ENCODE measurements around the gene ME2.
A peak's percentile ranks its signal among the peaks of the same experiment; 100 is the strongest.
"Not testable (repeated sequence)": the region's sequence is repeated elsewhere in the genome, so short reads cannot be mapped to it uniquely, and the experiment has no call there.

ME2 gene

DNA sequence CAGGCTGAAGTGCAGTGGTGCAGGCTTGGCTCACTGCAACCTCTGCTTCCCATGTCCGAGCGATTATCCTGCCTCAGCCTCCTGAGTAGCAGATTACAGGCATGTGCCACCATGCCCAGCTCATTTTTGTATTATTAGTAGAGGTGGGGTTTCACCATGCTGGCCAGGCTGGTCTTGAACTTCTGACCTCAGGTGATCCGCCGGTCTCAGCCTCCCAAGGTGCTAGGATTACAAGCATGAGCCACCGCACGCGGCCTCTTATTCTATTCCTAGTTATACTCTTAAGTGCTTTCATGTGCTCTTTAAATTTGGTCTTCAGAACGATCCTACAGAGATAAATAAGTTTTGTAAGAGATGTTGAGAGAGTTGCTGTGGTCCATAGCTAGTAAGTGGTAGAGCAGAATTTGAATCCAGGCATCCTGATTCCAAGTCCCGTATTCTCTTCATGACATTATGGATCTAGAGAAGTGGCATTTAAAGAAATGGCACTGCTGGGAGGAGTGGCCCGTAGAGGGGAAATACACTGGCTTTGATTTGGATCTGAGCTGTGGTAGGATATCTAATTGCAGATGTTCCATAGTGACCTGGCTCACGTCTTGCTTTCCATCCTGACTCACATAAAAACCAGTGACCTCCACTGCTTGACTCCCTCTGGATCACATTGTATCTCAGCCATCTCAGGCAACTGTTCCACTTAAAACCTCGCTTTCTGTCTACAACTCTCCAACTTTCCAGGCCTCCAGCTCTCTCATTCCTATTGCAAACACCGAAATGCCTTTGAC is 22.8 kb upstream of the ME2 start:
- DNase-seq = no peak
- in situ Hi-C loops (cut with HindIII; ENCODE audit: low pct_ligation_motif_present, low pct_unique_long_range_greater_than_20kb, low sequenced_read_pairs) = no loop called here

DNA sequence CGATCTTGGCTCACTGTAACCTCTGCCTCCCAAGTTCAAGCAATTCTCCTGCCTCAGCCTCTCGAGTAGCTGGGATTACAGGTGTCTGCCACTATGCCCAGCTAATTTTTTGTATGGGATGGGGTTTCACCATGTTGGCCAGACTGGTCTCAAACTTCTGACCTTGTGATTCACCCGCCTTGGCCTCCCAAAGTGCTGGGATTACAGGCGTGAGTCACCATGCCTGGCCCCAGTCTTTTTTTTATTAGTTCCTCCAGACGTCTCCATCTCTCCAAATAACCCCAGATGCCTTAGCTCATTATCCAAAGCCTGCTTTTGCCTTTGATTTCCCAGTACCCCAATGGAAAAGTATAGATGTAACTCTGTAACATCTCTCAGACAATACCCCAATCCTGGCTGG is 21.8 kb upstream of the ME2 start:
- DNase-seq; in situ Hi-C loops (cut with HindIII; ENCODE audit: low pct_ligation_motif_present, low pct_unique_long_range_greater_than_20kb, low sequenced_read_pairs): not testable (repeated sequence)

- DNase-seq = no peak
- in situ Hi-C loops (cut with HindIII; ENCODE audit: low pct_ligation_motif_present, low pct_unique_long_range_greater_than_20kb, low sequenced_read_pairs) = no loop called here
These were observed 21.2 kb upstream of the ME2 start for GRCh38 chr18:50857694-50858093.

DNA sequence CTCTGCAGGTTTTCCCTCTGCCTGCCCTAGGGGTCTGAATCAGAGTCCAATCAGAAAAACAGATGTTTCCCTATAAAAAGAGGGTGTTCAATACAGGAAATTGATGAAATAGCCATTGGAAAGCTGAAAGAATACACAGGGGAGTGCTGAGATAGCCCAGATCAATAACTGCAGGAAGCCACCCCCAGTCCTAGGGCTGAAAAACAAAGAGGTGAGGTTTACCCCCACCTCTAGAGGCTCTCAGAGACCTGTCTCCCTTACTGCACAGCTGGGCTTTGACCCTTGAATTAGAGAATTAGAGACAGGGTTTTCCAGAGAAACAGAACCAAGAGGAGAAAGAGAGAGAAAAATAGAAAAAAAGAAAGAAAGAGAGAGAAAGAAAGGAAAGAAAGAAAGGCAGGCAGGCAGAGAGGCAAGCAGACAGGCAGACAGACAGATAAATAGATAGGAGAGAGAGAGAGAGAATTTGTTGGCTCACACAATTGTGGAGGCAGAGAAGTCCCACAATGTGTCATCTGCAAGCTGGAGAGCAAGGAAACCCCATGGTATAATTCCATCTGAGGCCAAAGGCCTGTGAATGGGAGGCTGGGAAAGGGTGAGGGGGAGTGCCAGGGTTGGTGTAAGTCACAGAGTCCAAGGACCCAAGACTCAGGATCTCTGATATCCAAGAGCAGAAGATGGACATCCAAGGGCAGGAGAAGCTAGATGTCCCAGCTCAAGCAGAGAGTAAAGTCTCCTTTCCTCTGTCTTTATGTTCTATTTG is 18.9 kb upstream of the ME2 start:
- no peak for DNase-seq
- in situ Hi-C loops (cut with HindIII; ENCODE audit: low pct_ligation_motif_present, low pct_unique_long_range_greater_than_20kb, low sequenced_read_pairs) = no loop called here

DNA sequence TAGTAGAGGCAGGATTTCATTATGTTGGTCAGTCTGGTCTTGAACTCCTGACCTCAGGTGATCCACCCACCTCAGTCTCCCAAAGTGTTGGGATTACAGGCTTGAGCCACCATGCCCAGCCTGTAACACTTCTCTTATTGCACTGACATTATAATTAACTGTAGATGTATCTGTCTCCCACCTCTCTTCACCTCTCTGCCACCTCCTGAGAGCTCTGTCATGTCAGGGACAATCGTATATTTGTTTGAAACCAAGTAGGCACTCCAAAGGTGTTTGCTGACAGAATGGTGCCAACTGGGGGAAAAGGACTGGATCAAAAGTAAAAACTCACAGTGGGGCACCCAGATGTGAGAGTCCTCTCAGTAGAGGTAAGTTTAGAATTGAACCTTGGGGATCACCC is 17.3 kb upstream of the ME2 start:
- in situ Hi-C loops (cut with HindIII; ENCODE audit: low pct_ligation_motif_present, low pct_unique_long_range_greater_than_20kb, low sequenced_read_pairs) = no loop called here
- no peak for DNase-seq

DNA sequence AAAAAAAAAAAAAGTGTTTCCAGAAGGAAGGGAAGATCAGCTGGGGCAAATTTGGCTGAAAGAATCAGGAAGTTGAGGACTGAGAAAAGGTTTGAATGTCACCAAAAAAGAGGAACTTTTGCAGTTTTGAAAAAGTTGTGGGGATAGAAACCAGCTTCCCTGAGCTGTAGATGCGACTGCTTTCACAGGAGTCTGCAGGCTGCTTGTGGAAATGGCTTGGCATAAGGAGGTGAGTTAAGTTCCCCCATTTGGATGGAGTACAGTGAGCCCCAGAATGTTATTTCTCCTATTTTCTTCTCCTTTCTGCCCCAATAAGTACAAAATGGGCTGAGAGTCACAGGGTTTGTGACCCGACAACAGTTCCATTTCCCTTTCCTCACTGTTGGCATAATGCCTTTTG is 16.5 kb upstream of the ME2 start:
- no peak for DNase-seq
- in situ Hi-C loops (cut with HindIII; ENCODE audit: low pct_ligation_motif_present, low pct_unique_long_range_greater_than_20kb, low sequenced_read_pairs) = no loop called here

DNA sequence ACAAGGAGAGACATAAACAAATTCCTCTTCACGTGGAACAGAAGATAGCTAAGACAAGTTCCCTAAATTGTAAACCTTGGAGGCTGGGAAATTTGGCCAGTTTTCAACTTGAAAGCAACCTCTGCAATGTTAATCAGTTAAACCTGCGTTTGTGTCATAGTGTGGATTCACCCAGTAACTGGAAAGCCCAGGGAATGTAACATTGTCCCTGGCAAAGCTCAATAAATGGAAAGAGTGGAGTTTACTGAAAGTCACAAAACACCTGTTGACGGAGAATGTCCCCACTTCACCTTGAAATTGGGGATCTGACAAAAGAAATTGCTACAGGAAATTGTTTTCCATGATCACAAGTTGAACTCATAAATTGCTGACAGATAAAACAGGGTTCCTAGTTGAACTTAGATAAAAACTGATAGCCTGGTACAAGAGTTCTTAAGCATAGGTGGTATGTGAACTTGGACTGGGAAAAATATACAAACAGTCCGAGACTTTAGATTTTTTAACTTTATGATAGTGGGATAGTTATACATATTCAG is 15.0 kb upstream of the ME2 start:
- in situ Hi-C loops (cut with HindIII; ENCODE audit: low pct_ligation_motif_present, low pct_unique_long_range_greater_than_20kb, low sequenced_read_pairs) = no loop called here

DNA sequence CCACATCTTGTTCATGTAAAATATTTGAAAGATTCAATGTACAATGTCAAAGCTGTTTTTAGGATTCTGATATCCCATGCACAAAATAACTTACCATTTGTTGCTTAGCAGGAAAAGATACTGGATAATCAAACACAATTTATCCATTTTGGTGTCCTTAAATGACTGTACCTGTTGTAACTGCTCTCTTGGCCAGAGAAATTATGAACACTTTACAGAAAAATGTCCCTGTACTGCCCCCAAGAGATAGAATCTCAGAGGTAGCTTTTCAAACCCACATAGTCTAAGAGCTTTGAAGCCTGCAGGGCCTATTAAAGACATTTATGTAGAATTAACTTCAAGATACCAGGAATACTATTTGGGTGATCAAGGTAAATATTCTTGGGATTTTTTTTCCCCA is 12.2 kb upstream of the ME2 start:
- in situ Hi-C loops (cut with HindIII; ENCODE audit: low pct_ligation_motif_present, low pct_unique_long_range_greater_than_20kb, low sequenced_read_pairs) = no loop called here
- peak; percentile 31 for DNase-seq

More for the DNA sequence above, 15.0 kb upstream of the ME2 start:
- DNase-seq = no peak

- in situ Hi-C loops (cut with HindIII; ENCODE audit: low pct_ligation_motif_present, low pct_unique_long_range_greater_than_20kb, low sequenced_read_pairs) = no loop called here
- DNase-seq = no peak
These were observed 9.8 kb upstream of the ME2 start for GRCh38 chr18:50869150-50869549.

GRCh38 chr18:50870138-50870845 is 8.6 kb upstream of the ME2 start:
- DNase-seq = peak; percentile 67
- in situ Hi-C loops (cut with HindIII; ENCODE audit: low pct_ligation_motif_present, low pct_unique_long_range_greater_than_20kb, low sequenced_read_pairs) = no loop called here

DNA sequence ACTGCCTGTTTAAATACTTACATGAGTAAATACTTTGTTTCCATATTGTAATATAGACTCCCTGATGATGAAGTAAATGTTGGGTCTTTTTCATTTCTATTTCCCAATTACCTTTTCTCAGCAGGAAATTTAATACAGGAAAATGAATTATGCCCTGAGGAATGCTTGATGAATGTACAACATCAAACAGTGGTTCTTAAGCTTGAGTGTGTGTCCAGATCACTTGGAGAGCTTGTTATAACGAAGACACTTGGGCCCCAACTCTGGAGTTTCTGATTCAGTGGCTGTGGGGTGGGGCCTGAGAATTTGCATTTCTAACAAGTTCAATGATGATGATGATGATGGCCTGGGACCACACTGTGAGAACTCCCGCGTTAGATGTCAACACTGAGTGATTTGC is 7.1 kb upstream of the ME2 start:
- in situ Hi-C loops (cut with HindIII; ENCODE audit: low pct_ligation_motif_present, low pct_unique_long_range_greater_than_20kb, low sequenced_read_pairs) = no loop called here
- DNase-seq = no peak

GRCh38 chr18:50875966-50876536 is 2.9 kb upstream of the ME2 start:
- in situ Hi-C loops (cut with HindIII; ENCODE audit: low pct_ligation_motif_present, low pct_unique_long_range_greater_than_20kb, low sequenced_read_pairs) = no loop called here

DNA sequence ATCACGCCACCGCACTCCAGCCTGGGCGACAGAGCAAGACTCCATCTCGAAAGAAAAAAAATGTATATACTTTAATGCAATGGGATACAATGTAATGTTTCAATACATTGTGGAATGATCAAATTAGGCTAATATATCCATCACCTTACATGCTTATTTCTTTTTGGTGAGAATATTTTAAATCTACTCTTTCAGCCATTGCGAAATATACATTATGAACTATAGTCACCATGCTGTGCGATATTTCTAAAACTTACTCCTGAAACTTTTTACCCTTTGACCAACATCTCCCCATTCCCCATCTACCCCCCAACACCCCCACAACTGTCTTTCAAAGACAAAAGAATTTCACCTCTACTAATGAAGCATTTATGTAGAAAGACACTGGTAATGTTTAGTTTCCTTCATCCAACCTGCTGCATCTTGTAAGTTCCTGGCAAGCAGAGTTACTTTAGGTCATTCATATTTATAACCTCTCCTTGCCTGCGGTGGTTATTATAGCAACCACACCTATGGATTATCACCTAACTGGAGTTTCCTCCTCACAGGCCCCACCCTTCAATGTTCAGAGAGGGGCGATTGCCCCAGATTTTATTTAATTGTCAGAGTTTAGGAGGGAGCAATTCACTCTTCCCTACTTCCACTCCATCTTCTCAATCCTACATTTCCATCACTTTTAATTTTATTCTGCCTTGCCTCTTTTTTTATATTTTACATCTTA is 1.2 kb upstream of the ME2 start:
- in situ Hi-C loops (cut with HindIII; ENCODE audit: low pct_ligation_motif_present, low pct_unique_long_range_greater_than_20kb, low sequenced_read_pairs) = no loop called here
- no peak for DNase-seq

More at GRCh38 chr18:50875966-50876536, 2.9 kb upstream of the ME2 start:
- DNase-seq = no peak

- in situ Hi-C loops (cut with HindIII; ENCODE audit: low pct_ligation_motif_present, low pct_unique_long_range_greater_than_20kb, low sequenced_read_pairs) = no loop called here
These were observed 592 bp downstream of the ME2 start for GRCh38 chr18:50879302-50880118.

DNA sequence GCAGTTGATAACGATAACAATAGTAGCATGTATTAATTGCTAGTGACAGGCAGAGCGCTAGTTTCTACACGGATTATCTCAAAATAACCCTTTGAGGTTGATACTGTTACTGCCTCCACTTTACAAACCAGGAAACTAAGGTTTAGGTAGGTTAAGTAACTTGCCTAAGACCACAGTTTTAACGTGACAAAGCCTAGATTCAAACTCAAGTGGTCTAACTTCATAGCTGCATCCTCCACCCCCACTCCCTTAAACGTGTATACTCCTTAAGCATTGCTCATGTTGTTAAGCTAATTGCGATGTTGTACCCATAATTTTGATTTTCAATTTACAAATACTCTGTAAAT is 1.2 kb downstream of the ME2 start:
- in situ Hi-C loops (cut with HindIII; ENCODE audit: low pct_ligation_motif_present, low pct_unique_long_range_greater_than_20kb, low sequenced_read_pairs) = no loop called here
- DNase-seq = no peak

More at GRCh38 chr18:50879302-50880118, 592 bp downstream of the ME2 start:
- DNase-seq = peak; percentile 39

- in situ Hi-C loops (cut with HindIII; ENCODE audit: low pct_ligation_motif_present, low pct_unique_long_range_greater_than_20kb, low sequenced_read_pairs) = not testable (repeated sequence)
These were observed 2.0 kb downstream of the ME2 start for GRCh38 chr18:50880944-50881343.

DNA sequence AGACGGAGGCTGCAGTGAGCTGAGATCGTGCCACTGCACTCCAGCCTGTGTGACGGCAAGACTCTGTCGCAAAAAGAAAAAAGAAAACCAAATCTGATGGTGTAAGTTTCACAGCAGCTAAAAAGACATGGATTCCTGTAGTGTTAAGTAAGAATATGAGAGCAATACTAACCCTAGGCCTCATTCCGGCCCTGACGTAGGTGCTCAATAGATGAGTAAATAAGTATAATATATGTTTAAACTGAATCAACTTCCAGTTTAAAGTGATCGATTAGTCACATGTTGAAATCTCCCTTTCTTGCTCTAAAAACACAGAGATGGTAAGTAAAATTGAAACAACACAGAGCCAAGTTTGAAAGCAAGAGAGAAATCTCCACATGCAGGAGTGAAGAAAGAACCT is 8.0 kb downstream of the ME2 start:
- in situ Hi-C loops (cut with HindIII; ENCODE audit: low pct_ligation_motif_present, low pct_unique_long_range_greater_than_20kb, low sequenced_read_pairs) = no loop called here
- DNase-seq = no peak

More at GRCh38 chr18:50880944-50881343, 2.0 kb downstream of the ME2 start:
- not testable (repeated sequence) for DNase-seq
